A673 (cell line): ENCODE measurements around the gene ADGB. TPM values are rescaled to one million over a fixed set of nuclear protein-coding genes. Genes with fewer than 3 reads are reported as not detected.

Source experiments
- BruUV-seq: library from RNA; stranded (reverse); fragments of 400-500 nt; replicated peaks from 2 replicates; lab custom pipeline; 2021; lab: Mats Ljungman, UMichigan
- CTCF ChIA-PET: fragments of 300-600 bp; sonication (Branson Sonifier 250); formaldehyde crosslinking; loops from one replicate; lab custom pipeline; 2022; ENCODE audit warnings: antibody characterized with exemption; lab: Charles Lee
- POLR2A ChIA-PET: fragments of 300-600 bp; sonication (Branson Sonifier 250); formaldehyde crosslinking; loops from one replicate; lab custom pipeline; 2022; ENCODE audit warnings: antibody characterized with exemption; ENCODE audit not compliant: low non-redundant PET; lab: Charles Lee
- DNase-seq: peaks from one replicate; pipeline ENCODE4 v3.0.0-alpha.2; 2015; ENCODE audit warnings: low spot score
- H3K27ac ChIP-seq: fragments of 200-600 bp; sonication (generic); 2 replicates; pipeline ENCODE4 v1.5.1; 2016; ENCODE audit warnings: mixed run types, low read depth, mild to moderate bottlenecking, mixed read lengths, antibody characterized with exemption, low read length; ENCODE audit not compliant: poor library complexity, severe bottlenecking
- H3K27me3 ChIP-seq: fragments of 200-600 bp; sonication (generic); replicated peaks from 2 replicates; pipeline ENCODE4 v1.6.1; 2017; ENCODE audit warnings: mixed run types, low read depth, mild to moderate bottlenecking, mixed read lengths, antibody characterized with exemption, low read length; ENCODE audit not compliant: insufficient read depth, poor library complexity
- H3K36me3 ChIP-seq: fragments of 200-600 bp; sonication (generic); 2 replicates; pipeline ENCODE4 v1.6.1; 2016; ENCODE audit warnings: mixed run types, mild to moderate bottlenecking, mixed read lengths, antibody characterized with exemption, low read length; ENCODE audit not compliant: insufficient read depth, poor library complexity, severe bottlenecking
- H3K4me1 ChIP-seq: fragments of 200-600 bp; sonication (generic); 2 replicates; pipeline ENCODE4 v1.6.1; 2017; ENCODE audit warnings: mixed run types, mild to moderate bottlenecking, mixed read lengths, antibody characterized with exemption, low read length; ENCODE audit not compliant: insufficient read depth, poor library complexity, severe bottlenecking
- H3K4me3 ChIP-seq: fragments of 200-600 bp; sonication (generic); 2 replicates; pipeline ENCODE4 v1.5.1; 2016; ENCODE audit warnings: low read depth, mixed run types, mild to moderate bottlenecking, mixed read lengths, low read length; ENCODE audit not compliant: poor library complexity, severe bottlenecking
- H3K9me3 ChIP-seq: fragments of 200-600 bp; sonication (generic); 2 replicates; pipeline ENCODE4 v1.6.1; 2016; ENCODE audit warnings: mixed run types, low read depth, mild to moderate bottlenecking, mixed read lengths, antibody characterized with exemption, low read length; ENCODE audit not compliant: poor library complexity, severe bottlenecking
- EZH2 ChIP-seq: fragments of 200-600 bp; sonication (generic); IDR thresholded peaks from 2 replicates; pipeline ENCODE4 v1.6.1; 2017; ENCODE audit warnings: borderline replicate concordance, low read depth, mild to moderate bottlenecking, mixed read lengths, antibody characterized with exemption, low read length; ENCODE audit not compliant: poor library complexity, severe bottlenecking
- intact Hi-C: fragments of 100-400 bp; cut with micrococcal nuclease; formaldehyde crosslinking; loops from one replicate; pipeline ENCODE4 v1.10.0; 2022; ENCODE audit not compliant: unreplicated experiment
- total RNA-seq: library from RNA; stranded (reverse); gene quantifications from 2 replicates; pipeline ENCODE4 v1.2.3, GENCODE V29; 2021
- TF ChIP-seq, protein P1 (sequence below): fragments of 300-800, 200-600 bp; sonication (generic); conservative IDR thresholded peaks from 2 replicates; pipeline ENCODE4 v1.5.1; 2017; ENCODE audit warnings: low read depth, mild to moderate bottlenecking, antibody characterized with exemption, low read length, moderate library complexity, mixed read lengths

Gene ADGB
- total RNA-seq, 1 experiment from 2014 or later: not detected

DNA sequence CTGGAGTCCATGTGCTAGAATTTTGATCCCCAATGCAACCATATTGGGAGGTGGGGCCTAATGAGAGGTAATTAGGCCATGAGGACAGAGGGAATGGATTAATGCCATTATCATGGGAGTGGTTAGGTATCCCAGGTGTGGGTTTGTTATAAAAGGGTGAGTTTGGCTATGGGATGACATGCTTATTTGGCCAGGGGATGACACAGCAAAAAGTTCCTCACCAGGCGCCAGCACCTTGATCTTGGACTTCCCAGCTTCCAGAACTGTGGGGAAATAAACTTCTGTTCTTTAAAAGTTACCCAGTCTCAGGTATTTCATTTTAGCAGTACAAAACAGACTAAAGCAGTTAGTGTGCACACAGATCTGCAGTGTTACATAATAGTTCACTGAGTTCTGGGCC, 84.1 kb downstream of the ADGB start:
- H3K9me3 ChIP-seq: no peaks in the 10 kb centered on the region
- no peak overlapping the region for H3K4me3 ChIP-seq
- H3K36me3 ChIP-seq: no peaks in the 10 kb centered on the region
- H3K27me3 ChIP-seq: no peaks in the 10 kb centered on the region
- ChIA-PET CTCF (no interaction called here), POLR2A (no interaction called here)
- no peak for DNase-seq
- BruUV-seq: no TSS peak
- intact Hi-C loops: no loop called here
- no peaks in the 10 kb centered on the region for H3K4me1 ChIP-seq
- H3K27ac ChIP-seq: no peak overlapping the region
- TF ChIP-seq EZH2: no peak
- TF ChIP-seq, protein P1, sequence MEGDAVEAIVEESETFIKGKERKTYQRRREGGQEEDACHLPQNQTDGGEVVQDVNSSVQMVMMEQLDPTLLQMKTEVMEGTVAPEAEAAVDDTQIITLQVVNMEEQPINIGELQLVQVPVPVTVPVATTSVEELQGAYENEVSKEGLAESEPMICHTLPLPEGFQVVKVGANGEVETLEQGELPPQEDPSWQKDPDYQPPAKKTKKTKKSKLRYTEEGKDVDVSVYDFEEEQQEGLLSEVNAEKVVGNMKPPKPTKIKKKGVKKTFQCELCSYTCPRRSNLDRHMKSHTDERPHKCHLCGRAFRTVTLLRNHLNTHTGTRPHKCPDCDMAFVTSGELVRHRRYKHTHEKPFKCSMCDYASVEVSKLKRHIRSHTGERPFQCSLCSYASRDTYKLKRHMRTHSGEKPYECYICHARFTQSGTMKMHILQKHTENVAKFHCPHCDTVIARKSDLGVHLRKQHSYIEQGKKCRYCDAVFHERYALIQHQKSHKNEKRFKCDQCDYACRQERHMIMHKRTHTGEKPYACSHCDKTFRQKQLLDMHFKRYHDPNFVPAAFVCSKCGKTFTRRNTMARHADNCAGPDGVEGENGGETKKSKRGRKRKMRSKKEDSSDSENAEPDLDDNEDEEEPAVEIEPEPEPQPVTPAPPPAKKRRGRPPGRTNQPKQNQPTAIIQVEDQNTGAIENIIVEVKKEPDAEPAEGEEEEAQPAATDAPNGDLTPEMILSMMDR: no peak

DNA sequence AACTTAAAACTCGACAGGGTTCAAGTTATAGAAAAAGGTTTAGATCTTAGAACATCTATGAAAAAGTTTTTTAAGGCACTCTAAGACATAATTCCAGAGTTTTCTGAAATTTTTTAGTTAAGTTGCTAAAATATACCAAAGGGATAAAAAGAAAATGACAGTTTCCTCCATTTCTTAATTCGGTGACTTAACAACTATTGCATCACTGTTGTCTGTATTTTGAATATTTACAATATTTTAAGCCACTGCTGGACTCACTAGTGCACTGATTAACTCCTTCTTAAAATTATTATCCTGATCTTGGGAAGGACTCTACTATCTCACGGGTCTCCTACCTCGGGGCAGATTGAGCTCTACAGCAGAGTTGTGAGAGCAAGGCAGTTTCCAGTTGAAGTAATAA, 91.0 kb downstream of the ADGB start:
- Histone ChIP-seq H3K27ac (no peak overlapping the region), H3K36me3 (no peaks in the 10 kb centered on the region), H3K9me3 (no peaks in the 10 kb centered on the region), H3K4me1 (no peaks in the 10 kb centered on the region), H3K27me3 (no peaks in the 10 kb centered on the region), H3K4me3 (no peak overlapping the region)
- POLR2A ChIA-PET: no interaction called here
- no TSS peak for BruUV-seq
- CTCF ChIA-PET: no interaction called here
- intact Hi-C loops: loop anchor here (10.0 kb wide), 1 partner anchor 765 kb away; no protein-coding TSS in a partner anchor
- DNase-seq: no peak
- TF ChIP-seq, protein P1: no peak
- no peak for TF ChIP-seq EZH2

DNA sequence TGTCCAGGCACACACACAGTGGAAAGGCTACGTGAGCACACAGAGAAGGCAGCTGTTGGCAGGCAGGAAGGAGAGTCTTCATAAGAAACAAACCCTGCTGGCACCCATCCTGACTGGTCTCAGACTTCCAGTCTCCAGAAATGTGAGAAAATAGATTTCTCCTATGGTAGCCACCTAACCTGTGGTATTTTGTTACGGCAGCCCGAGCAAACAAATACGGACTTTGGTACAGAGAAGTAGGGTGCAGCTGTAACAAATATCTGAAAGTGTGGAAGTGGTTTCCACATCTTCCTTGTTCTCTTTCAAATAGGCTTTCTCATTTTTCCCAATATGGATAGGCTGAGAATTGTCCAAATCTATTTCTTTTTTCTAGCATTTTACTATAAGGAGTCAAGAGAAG, 94.6 kb downstream of the ADGB start:
- ChIA-PET CTCF (no interaction called here), POLR2A (no interaction called here)
- H3K36me3 ChIP-seq: no peaks in the 10 kb centered on the region
- H3K9me3 ChIP-seq: no peaks in the 10 kb centered on the region
- no TSS peak for BruUV-seq
- H3K27me3 ChIP-seq: no peaks in the 10 kb centered on the region
- intact Hi-C loops: loop anchor here (10.0 kb wide), 1 partner anchor 769 kb away; no protein-coding TSS in a partner anchor
- no peak overlapping the region for H3K27ac ChIP-seq
- no peaks in the 10 kb centered on the region for H3K4me1 ChIP-seq
- TF ChIP-seq, protein P1: no peak
- TF ChIP-seq EZH2: no peak
- DNase-seq: no peak
- H3K4me3 ChIP-seq: no peak overlapping the region
